Omental fat pad (tissue), 4 donors: ENCODE measurements around the gene ADM5. TPM values are rescaled to one million over a fixed set of nuclear protein-coding genes. Genes with fewer than 3 reads are reported as not detected.

Experiments used
- ATAC-seq: fragments of 150-250 bp; one replicate; pipeline ENCODE4 v1.9.1; 2016; ENCODE audit warnings: mild to moderate bottlenecking, moderate library complexity; ENCODE audit not compliant: low FRiP score
- DNase-seq: peaks from one replicate; pipeline ENCODE4 v3.0.0-alpha.2; 2019; ENCODE audit warnings: low spot score
- total RNA-seq, 4 donors: library from RNA; depleted of rRNA; stranded (reverse); fragments of >200 nt; gene quantifications; one replicate each; pipeline ENCODE4 v1.1.0, GENCODE V29; 2016
- TF ChIP-seq, protein P1 (sequence below), 3 donors: fragments of 450-650 bp; IDR thresholded peaks; one replicate each; pipeline ENCODE4 v1.5.1; 2016 to 2017; ENCODE audit warnings: antibody characterized with exemption in 3 of 3, mild to moderate bottlenecking in 3 of 3, moderate library complexity in 2 of 3

ADM5 gene
- total RNA-seq, 4 donors from 2014 or later, result 1.2 to 3.4 (median 2.3) TPM

DNA sequence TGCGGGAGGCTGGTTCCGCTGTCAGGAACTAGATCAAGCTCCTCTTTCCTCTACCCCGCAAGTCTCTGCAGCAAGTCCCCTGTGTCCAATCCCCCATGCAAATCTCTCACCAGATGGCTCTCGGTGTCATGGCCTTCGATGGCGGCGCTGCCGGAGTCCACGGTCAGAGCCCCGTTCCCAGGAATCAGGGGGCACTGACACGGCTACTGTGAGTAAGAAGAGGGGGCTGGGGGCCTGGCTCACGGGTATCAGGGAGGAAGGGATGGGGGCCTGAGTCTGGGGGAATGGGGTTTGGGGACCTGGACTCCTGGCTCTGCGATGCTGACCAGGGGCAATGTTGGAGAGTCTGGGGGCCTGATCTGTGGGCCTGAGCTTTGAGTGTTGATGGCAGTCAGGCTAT, 43.4 kb upstream of the ADM5 start:
- ATAC-seq (no peak), DNase-seq (no peak)
- TF ChIP-seq, protein P1, sequence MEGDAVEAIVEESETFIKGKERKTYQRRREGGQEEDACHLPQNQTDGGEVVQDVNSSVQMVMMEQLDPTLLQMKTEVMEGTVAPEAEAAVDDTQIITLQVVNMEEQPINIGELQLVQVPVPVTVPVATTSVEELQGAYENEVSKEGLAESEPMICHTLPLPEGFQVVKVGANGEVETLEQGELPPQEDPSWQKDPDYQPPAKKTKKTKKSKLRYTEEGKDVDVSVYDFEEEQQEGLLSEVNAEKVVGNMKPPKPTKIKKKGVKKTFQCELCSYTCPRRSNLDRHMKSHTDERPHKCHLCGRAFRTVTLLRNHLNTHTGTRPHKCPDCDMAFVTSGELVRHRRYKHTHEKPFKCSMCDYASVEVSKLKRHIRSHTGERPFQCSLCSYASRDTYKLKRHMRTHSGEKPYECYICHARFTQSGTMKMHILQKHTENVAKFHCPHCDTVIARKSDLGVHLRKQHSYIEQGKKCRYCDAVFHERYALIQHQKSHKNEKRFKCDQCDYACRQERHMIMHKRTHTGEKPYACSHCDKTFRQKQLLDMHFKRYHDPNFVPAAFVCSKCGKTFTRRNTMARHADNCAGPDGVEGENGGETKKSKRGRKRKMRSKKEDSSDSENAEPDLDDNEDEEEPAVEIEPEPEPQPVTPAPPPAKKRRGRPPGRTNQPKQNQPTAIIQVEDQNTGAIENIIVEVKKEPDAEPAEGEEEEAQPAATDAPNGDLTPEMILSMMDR (IDR thresholded peaks at IDR 0.05), result no peak

DNA sequence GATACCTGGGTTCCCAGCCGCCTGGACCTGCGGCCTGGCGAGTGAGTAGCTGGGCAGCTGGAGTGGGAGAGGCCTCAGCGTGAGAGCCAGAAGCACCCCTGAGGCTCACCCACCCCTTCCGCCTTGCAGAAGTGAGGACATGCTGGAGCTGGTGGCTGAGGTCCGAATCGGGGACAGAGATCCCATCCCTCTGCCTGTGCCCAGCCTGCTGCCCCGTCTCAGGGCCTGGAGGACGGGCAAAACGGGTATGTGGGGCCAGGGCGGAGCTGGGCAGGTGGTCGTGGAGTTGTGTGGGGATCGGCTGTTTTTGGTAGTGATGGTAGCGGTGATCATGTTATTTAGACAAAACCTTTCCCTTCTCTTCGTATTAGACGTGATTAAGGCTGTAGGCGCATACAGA, 42.8 kb upstream of the ADM5 start:
- DNase-seq (no peak), ATAC-seq (no peak)
- TF ChIP-seq, protein P1 (IDR thresholded peaks at IDR 0.05), result no peak

DNA sequence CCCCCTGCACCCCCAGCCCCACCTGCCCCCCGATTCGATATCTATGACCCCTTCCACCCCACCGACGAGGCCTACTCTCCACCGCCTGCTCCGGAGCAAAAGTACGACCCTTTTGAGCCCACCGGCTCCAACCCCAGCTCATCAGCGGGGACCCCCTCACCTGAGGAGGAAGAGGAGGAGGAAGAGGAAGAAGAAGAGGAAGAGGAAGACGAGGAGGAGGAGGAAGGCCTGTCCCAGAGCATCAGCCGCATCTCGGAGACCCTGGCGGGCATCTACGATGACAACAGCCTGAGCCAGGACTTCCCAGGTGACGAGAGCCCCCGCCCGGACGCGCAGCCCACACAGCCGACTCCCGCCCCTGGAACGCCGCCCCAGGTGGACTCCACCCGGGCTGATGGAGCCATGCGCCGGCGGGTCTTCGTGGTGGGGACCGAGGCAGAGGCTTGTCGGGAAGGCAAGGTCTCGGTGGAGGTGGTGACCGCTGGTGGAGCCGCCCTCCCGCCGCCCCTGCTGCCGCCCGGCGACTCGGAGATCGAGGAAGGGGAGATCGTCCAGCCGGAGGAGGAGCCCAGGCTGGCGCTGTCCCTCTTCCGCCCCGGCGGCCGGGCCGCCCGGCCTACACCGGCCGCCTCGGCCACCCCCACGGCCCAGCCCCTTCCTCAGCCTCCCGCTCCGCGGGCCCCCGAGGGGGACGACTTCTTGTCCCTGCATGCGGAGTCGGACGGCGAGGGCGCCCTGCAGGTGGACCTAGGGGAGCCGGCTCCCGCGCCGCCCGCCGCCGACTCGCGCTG, 38.2 kb upstream of the ADM5 start:
- TF ChIP-seq, protein P1 (IDR thresholded peaks at IDR 0.05), result no peak
- no peak for DNase-seq
- ATAC-seq, result no peak

DNA sequence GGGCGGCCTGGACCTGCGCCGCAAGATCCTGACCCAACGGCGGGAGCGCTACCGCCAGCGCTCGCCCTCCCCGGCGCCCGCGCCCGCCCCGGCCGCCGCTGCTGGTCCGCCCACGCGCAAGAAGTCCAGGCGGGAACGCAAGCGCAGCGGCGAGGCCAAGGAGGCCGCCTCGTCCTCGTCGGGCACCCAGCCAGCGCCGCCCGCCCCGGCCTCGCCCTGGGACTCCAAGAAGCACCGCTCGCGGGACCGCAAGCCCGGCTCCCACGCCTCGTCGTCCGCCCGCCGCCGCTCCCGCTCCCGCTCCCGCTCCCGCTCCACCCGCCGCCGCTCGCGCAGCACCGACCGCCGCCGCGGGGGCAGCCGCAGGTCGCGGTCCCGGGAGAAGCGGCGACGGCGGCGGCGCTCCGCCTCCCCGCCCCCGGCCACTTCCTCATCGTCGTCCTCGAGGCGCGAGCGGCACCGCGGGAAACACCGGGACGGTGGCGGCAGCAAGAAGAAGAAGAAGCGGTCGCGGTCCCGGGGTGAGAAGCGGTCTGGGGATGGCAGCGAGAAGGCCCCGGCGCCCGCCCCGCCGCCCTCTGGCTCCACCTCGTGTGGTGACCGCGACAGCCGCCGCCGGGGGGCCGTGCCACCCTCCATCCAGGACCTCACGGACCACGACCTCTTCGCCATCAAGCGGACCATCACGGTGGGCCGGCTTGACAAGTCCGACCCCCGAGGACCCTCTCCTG, 37.4 kb upstream of the ADM5 start:
- TF ChIP-seq, protein P1 (IDR thresholded peaks at IDR 0.05), result no peak
- DNase-seq, result no peak
- ATAC-seq, result no peak

DNA sequence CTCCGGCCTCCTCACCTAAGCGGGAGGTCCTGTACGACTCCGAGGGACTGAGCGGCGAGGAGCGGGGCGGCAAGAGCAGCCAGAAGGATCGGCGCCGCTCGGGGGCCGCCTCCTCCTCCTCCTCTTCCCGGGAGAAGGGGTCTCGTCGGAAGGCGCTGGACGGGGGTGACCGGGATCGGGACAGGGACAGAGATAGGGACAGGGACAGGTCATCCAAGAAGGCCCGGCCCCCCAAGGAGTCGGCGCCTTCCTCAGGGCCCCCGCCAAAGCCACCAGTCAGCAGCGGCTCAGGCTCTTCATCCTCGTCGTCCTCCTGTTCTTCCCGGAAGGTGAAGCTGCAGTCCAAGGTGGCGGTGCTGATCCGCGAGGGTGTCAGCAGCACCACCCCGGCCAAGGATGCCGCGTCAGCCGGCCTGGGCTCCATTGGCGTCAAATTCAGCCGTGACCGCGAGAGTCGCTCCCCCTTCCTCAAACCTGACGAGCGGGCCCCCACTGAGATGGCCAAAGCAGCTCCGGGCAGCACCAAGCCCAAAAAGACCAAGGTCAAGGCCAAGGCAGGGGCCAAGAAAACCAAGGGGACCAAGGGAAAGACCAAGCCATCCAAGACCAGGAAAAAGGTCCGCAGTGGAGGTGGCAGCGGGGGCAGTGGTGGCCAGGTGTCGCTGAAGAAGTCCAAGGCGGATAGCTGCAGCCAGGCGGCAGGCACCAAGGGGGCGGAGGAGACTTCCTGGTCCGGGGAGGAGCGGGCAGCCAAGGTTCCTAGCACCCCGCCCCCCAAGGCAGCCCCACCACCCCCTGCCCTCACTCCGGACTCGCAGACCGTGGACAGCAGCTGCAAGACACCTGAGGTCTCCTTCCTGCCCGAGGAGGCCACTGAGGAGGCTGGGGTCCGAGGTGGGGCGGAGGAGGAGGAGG, 36.6 kb upstream of the ADM5 start:
- ATAC-seq (no peak), DNase-seq (no peak)
- TF ChIP-seq, protein P1 (IDR thresholded peaks at IDR 0.05), result no peak

DNA sequence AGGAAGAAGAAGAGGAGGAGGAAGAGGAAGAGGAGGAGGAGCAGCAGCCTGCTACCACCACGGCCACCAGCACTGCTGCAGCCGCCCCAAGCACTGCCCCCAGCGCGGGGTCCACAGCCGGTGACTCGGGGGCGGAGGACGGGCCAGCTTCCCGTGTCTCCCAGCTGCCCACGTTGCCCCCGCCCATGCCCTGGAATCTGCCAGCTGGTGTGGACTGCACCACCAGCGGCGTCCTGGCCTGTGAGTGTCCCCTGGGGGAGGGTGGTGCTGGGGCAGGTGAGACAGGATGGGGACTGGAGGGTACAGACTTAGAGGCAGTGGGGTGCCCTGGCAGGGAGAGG, 36.0 kb upstream of the ADM5 start:
- TF ChIP-seq, protein P1 (IDR thresholded peaks at IDR 0.05), result no peak
- DNase-seq, result no peak
- no peak for ATAC-seq
